Measurements from ENCODE around the gene BCO2. TPM values are rescaled to one million over a fixed set of nuclear protein-coding genes. Genes with fewer than 3 reads are reported as not detected.
A peak's percentile ranks its signal among the peaks of the same experiment; 100 is the strongest.

The BCO2 gene
- total RNA-seq, 1 experiment from 2014 or later: 2.9 TPM

DNA sequence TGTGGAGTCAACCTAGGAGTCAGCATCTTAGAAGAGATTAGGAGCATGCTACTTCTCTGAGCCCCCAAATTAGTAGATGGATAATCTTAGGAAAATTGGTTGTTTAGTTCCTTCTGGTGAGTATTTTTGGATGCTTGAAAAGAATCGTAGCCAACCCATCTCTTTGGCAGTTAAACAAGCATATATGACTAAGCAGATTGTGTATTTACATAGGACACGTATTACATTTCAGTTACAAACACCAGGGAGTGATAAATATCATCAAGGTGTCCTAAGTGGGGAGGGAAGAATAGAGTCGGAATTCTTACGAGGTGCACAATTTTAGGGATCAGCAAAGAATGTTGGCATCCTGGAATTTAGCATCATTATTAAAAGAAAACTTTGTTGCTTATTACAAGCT is 71.9 kb downstream of the BCO2 start:
- Histone ChIP-seq H2AFZ (ENCODE audit: low read length) (no peak overlapping the region), H3K4me3 (ENCODE audit: low read length) (peak overlapping the region; percentile 16; the same call in 1 of the 2 replicates), H3F3A (ENCODE audit: low read length, unreplicated experiment) (no peaks in the 10 kb centered on the region), H3K9me2 (replicated peaks; ENCODE audit: low read length) (no peaks in the 10 kb centered on the region), H3K4me2 (ENCODE audit: low read length) (peak overlapping the region; percentile 58), H3K4me1 (ENCODE audit: insufficient read depth, low read length) (peaks cover 26% of the 10 kb centered on the region), H3K36me3 (ENCODE audit: low read depth, low read length) (no peaks in the 10 kb centered on the region), H3K9ac (ENCODE audit: low read length) (no peak overlapping the region), H3K9me3 (ENCODE audit: low read length) (no peaks in the 10 kb centered on the region), H3K79me2 (ENCODE audit: low read length) (no peaks in the 10 kb centered on the region), H3K27me3 (ENCODE audit: low read length) (no peaks in the 10 kb centered on the region), H4K20me1 (ENCODE audit: low read length) (no peaks in the 10 kb centered on the region), H3K27ac (ENCODE audit: low read length) (peak overlapping the region; percentile 74)
- intact Hi-C loops (cut with micrococcal nuclease): loop anchor here (1.0 to 2.0 kb wide), 2 partner anchors 8 to 20 kb away; partner anchors contain the start of gene PTS
- ATAC-seq (peak; percentile 90), DNase-seq (peak; percentile 82)
- ChIA-PET CTCF (no interaction called here), POLR2A (ENCODE audit: unreplicated experiment) (no interaction called here)
- TF ChIP-seq EZH2 (IDR thresholded peaks at IDR 0.05; ENCODE audit: low read length, unreplicated experiment): no peak
- no TSS peak for BruUV-seq (replicated peaks)

DNA sequence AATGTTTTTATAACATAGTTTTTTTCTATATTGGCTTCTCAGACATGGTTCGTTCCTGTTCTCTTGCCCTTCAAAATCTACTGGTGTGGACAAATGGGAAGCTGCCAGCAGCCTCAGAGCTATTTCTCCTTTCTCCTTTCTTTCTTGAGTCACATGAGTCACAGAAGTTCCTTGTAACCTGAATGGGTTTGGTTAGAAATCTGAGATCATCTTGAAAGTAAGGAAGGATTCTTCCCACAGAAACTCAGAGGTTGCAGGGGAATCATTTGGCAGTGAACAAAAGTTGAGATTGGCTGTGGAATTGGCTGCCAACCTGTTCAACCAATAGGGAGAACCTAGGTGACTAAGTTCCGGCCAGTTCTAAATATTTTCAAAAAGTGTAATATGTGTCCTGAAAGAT is 72.9 kb downstream of the BCO2 start:
- no peak overlapping the region for H2AFZ ChIP-seq (ENCODE audit: low read length)
- no TSS peak for BruUV-seq (replicated peaks)
- no peaks in the 10 kb centered on the region for H3K27me3 ChIP-seq (ENCODE audit: low read length)
- H3K4me3 ChIP-seq (ENCODE audit: low read length): no peak overlapping the region
- peak overlapping the region; percentile 58 for H3K4me2 ChIP-seq (ENCODE audit: low read length)
- peaks cover 26% of the 10 kb centered on the region for H3K4me1 ChIP-seq (ENCODE audit: insufficient read depth, low read length)
- H3K79me2 ChIP-seq (ENCODE audit: low read length): no peaks in the 10 kb centered on the region
- no peaks in the 10 kb centered on the region for H3F3A ChIP-seq (ENCODE audit: low read length, unreplicated experiment)
- ChIA-PET CTCF (interaction anchor here (0.6 to 1.0 kb wide), 3 partner anchors 29 to 34 kb away, joined by 3 to 7 read pairs (median 3); no protein-coding TSS in a partner anchor), POLR2A (ENCODE audit: unreplicated experiment) (interaction anchor here (0.5 to 0.9 kb wide), 3 partner anchors 83 to 126 kb away, joined by 3 to 6 read pairs (median 3); no protein-coding TSS in a partner anchor)
- DNase-seq (peak; percentile 86), ATAC-seq (peak; percentile 64)
- no peaks in the 10 kb centered on the region for H3K9me3 ChIP-seq (ENCODE audit: low read length)
- intact Hi-C loops (cut with micrococcal nuclease): no loop called here
- peak overlapping the region; percentile 2; the same call in 1 of the 2 replicates for H3K9ac ChIP-seq (ENCODE audit: low read length)
- TF ChIP-seq, protein P1, sequence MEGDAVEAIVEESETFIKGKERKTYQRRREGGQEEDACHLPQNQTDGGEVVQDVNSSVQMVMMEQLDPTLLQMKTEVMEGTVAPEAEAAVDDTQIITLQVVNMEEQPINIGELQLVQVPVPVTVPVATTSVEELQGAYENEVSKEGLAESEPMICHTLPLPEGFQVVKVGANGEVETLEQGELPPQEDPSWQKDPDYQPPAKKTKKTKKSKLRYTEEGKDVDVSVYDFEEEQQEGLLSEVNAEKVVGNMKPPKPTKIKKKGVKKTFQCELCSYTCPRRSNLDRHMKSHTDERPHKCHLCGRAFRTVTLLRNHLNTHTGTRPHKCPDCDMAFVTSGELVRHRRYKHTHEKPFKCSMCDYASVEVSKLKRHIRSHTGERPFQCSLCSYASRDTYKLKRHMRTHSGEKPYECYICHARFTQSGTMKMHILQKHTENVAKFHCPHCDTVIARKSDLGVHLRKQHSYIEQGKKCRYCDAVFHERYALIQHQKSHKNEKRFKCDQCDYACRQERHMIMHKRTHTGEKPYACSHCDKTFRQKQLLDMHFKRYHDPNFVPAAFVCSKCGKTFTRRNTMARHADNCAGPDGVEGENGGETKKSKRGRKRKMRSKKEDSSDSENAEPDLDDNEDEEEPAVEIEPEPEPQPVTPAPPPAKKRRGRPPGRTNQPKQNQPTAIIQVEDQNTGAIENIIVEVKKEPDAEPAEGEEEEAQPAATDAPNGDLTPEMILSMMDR (conservative IDR thresholded peaks at IDR 0.05; ENCODE audit: low read depth, low read length): no peak
- no peak for TF ChIP-seq EZH2phosphoT487 (IDR thresholded peaks at IDR 0.05; ENCODE audit: borderline replicate concordance, low read length)
- no peaks in the 10 kb centered on the region for H3K36me3 ChIP-seq (ENCODE audit: low read depth, low read length)
- peak overlapping the region; percentile 74 for H3K27ac ChIP-seq (ENCODE audit: low read length)
- no peaks in the 10 kb centered on the region for H3K9me2 ChIP-seq (replicated peaks; ENCODE audit: low read length)
- H4K20me1 ChIP-seq (ENCODE audit: low read length): no peaks in the 10 kb centered on the region

DNA sequence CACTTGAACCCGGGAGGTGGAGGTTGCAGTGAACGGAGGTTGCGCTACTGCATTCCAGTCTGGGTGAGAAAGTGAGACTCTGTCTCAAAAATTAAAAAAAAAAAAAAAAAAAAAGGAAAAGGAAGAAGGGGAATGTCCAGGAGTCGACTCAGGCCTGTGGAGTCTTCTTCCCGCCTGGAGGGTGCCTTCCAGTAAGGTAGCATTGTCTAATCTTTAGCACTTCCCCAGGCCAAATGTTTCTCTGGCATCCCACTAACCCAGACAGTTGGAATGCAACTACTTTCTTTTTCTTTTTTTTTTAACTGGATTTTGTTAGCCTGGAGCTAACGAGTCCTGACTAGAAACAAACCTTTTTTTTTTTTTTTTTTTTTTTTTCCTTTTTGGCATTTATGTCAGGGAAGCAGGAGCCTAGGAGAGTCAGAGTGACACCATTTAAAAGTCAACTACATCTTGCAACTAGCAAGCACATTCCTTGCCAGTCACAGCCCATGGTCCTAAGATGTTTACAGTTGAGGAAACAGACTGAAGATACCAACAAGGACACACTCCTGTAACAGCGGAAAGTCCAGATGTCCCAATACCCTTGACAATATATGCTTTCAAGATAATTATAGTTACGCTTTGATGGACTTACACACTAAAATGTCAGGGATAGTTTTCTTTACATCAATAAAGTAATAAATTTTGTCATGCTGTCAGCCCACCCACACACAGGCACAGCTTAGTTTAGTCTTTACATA is 74.7 kb downstream of the BCO2 start:
- ATAC-seq (no peak), DNase-seq (no peak)
- no peaks in the 10 kb centered on the region for H3K9me2 ChIP-seq (replicated peaks; ENCODE audit: low read length)
- intact Hi-C loops (cut with micrococcal nuclease): no loop called here
- no peak overlapping the region for H2AFZ ChIP-seq (ENCODE audit: low read length)
- no peaks in the 10 kb centered on the region for H3K36me3 ChIP-seq (ENCODE audit: low read depth, low read length)
- no peak overlapping the region for H3K9ac ChIP-seq (ENCODE audit: low read length)
- H3K4me3 ChIP-seq (ENCODE audit: low read length): no peak overlapping the region
- POLR2A ChIA-PET (ENCODE audit: unreplicated experiment): no interaction called here
- no peak for TF ChIP-seq EZH2 (IDR thresholded peaks at IDR 0.05; ENCODE audit: low read length, unreplicated experiment)
- TF ChIP-seq EZH2phosphoT487 (IDR thresholded peaks at IDR 0.05; ENCODE audit: borderline replicate concordance, low read length): no peak
- TF ChIP-seq, protein P1 (conservative IDR thresholded peaks at IDR 0.05; ENCODE audit: low read depth, low read length): no peak
- CTCF ChIA-PET: interaction anchor here (0.7 kb wide), 1 partner anchor 313 kb away, joined by 3 read pairs; the partner anchor contains the start of gene DIXDC1
- no peak overlapping the region for H3K4me2 ChIP-seq (ENCODE audit: low read length)
- H4K20me1 ChIP-seq (ENCODE audit: low read length): no peaks in the 10 kb centered on the region
- H3K27ac ChIP-seq (ENCODE audit: low read length): no peak overlapping the region
- H3F3A ChIP-seq (ENCODE audit: low read length, unreplicated experiment): no peaks in the 10 kb centered on the region
- peaks cover 30% of the 10 kb centered on the region for H3K4me1 ChIP-seq (ENCODE audit: insufficient read depth, low read length)
- BruUV-seq (replicated peaks): no TSS peak
- H3K27me3 ChIP-seq (ENCODE audit: low read length): no peaks in the 10 kb centered on the region
- no peaks in the 10 kb centered on the region for H3K79me2 ChIP-seq (ENCODE audit: low read length)
- no peaks in the 10 kb centered on the region for H3K9me3 ChIP-seq (ENCODE audit: low read length)
